Skeletal muscle satellite cell (primary cell): ENCODE results near the gene SLC22A12. TPM values are rescaled to one million over a fixed set of nuclear protein-coding genes. Genes with fewer than 3 reads are reported as not detected.

ENCODE experiments used
- H3K27me3 ChIP-seq: 2 replicates; pipeline ENCODE4 v1.7.0; 2013; ENCODE audit warnings: low read length; ENCODE audit not compliant: control insufficient read depth, insufficient read depth
- H3K36me3 ChIP-seq: 2 replicates; pipeline ENCODE4 v1.7.0; 2013; ENCODE audit warnings: mild to moderate bottlenecking, control low read depth, low read length; ENCODE audit not compliant: insufficient read depth
- H3K4me1 ChIP-seq: 2 replicates; pipeline ENCODE4 v1.7.0; 2013; ENCODE audit warnings: low read length; ENCODE audit not compliant: control insufficient read depth, insufficient read depth
- H3K4me2 ChIP-seq: 2 replicates; pipeline ENCODE4 v1.7.0; 2013; ENCODE audit warnings: mild to moderate bottlenecking, low read length
- H3K4me3 ChIP-seq: 2 replicates; pipeline ENCODE4 v1.7.0; 2013; ENCODE audit warnings: low read length
- H3K9ac ChIP-seq: 2 replicates; pipeline ENCODE4 v1.7.0; 2013; ENCODE audit warnings: mild to moderate bottlenecking, low read depth, low read length, moderate library complexity
- H3K9me3 ChIP-seq: replicated peaks from 2 replicates; pipeline ENCODE4 v1.7.0; 2013; ENCODE audit warnings: mild to moderate bottlenecking, control low read depth, low read length
- total RNA-seq: library from RNA; depleted of rRNA; stranded (reverse); fragments of >200 nt; gene quantifications from 2 replicates; pipeline ENCODE4 v1.2.3, GENCODE V29; 2012; rRNA removed

Gene SLC22A12
- not detected in 2 replicates for total RNA-seq

GRCh38 chr11:64590763-64591221 is at the start of gene SLC22A12:
SLC22A12 (plus strand) TSS chr11:64591220; CDS start chr11:64591557, 337 bp downstream.
- Histone ChIP-seq H3K4me3 (no peak within 1 kb of the TSS), H3K9ac (no peak within 1 kb of the TSS), H3K36me3 (no peaks in the 10 kb centered on the region), H3K27me3 (peaks cover 24% of the 10 kb centered on the region), H3K4me2 (no peak within 1 kb of the TSS), H3K9me3 (no peaks in the 10 kb centered on the region), H3K4me1 (no peaks in the 10 kb centered on the region)

GRCh38 chr11:64542172-64543125 is 48.6 kb upstream of the SLC22A12 start:
- Histone ChIP-seq H3K4me1 (peaks cover 9% of the 10 kb centered on the region), H3K9me3 (no peaks in the 10 kb centered on the region), H3K4me3 (no peak overlapping the region), H3K4me2 (no peak overlapping the region), H3K36me3 (no peaks in the 10 kb centered on the region), H3K27me3 (peaks cover 38% of the 10 kb centered on the region), H3K9ac (no peak overlapping the region)

- Histone ChIP-seq H3K9ac (no peak overlapping the region), H3K27me3 (peaks cover 36% of the 10 kb centered on the region), H3K9me3 (no peaks in the 10 kb centered on the region), H3K4me2 (no peak overlapping the region), H3K4me3 (no peak overlapping the region), H3K36me3 (no peaks in the 10 kb centered on the region), H3K4me1 (peaks cover 9% of the 10 kb centered on the region)
Measured at GRCh38 chr11:64543818-64544217, 47.2 kb upstream of the SLC22A12 start.

GRCh38 chr11:64544616-64545296 is 46.3 kb upstream of the SLC22A12 start:
- no peaks in the 10 kb centered on the region for H3K36me3 ChIP-seq
- H3K27me3 ChIP-seq: peaks cover 31% of the 10 kb centered on the region
- no peaks in the 10 kb centered on the region for H3K9me3 ChIP-seq
- H3K9ac ChIP-seq: no peak overlapping the region
- H3K4me2 ChIP-seq: no peak overlapping the region
- no peak overlapping the region for H3K4me3 ChIP-seq
- H3K4me1 ChIP-seq: peaks cover 9% of the 10 kb centered on the region

GRCh38 chr11:64545619-64546018 is 45.4 kb upstream of the SLC22A12 start:
- no peak overlapping the region for H3K4me2 ChIP-seq
- peaks cover 23% of the 10 kb centered on the region for H3K27me3 ChIP-seq
- H3K36me3 ChIP-seq: no peaks in the 10 kb centered on the region
- no peak overlapping the region for H3K4me3 ChIP-seq
- H3K9ac ChIP-seq: no peak overlapping the region
- H3K9me3 ChIP-seq: no peaks in the 10 kb centered on the region
- peaks cover 9% of the 10 kb centered on the region for H3K4me1 ChIP-seq

- no peak overlapping the region for H3K4me2 ChIP-seq
- H3K27me3 ChIP-seq: peaks cover 17% of the 10 kb centered on the region
- H3K36me3 ChIP-seq: no peaks in the 10 kb centered on the region
- H3K9me3 ChIP-seq: no peaks in the 10 kb centered on the region
- H3K9ac ChIP-seq: no peak overlapping the region
- H3K4me3 ChIP-seq: no peak overlapping the region
- peaks cover 9% of the 10 kb centered on the region for H3K4me1 ChIP-seq
Measured at GRCh38 chr11:64546176-64546575, 44.8 kb upstream of the SLC22A12 start.

- H3K9ac ChIP-seq: no peak overlapping the region
- H3K36me3 ChIP-seq: no peaks in the 10 kb centered on the region
- H3K9me3 ChIP-seq: no peaks in the 10 kb centered on the region
- no peak overlapping the region for H3K4me2 ChIP-seq
- peaks cover 9% of the 10 kb centered on the region for H3K4me1 ChIP-seq
- peaks cover 18% of the 10 kb centered on the region for H3K27me3 ChIP-seq
- no peak overlapping the region for H3K4me3 ChIP-seq
Measured at GRCh38 chr11:64546600-64546999, 44.4 kb upstream of the SLC22A12 start.

GRCh38 chr11:64549969-64550368 is 41.1 kb upstream of the SLC22A12 start:
- Histone ChIP-seq H3K4me1 (peaks cover 24% of the 10 kb centered on the region), H3K27me3 (peaks cover 24% of the 10 kb centered on the region), H3K9ac (no peak overlapping the region), H3K36me3 (no peaks in the 10 kb centered on the region), H3K9me3 (no peaks in the 10 kb centered on the region), H3K4me3 (no peak overlapping the region), H3K4me2 (no peak overlapping the region)

GRCh38 chr11:64553554-64554201 is 37.3 kb upstream of the SLC22A12 start:
- H3K4me1 ChIP-seq: peaks cover 25% of the 10 kb centered on the region
- no peaks in the 10 kb centered on the region for H3K36me3 ChIP-seq
- H3K4me2 ChIP-seq: peak overlapping the region; percentile 50
- H3K4me3 ChIP-seq: no peak overlapping the region
- H3K9ac ChIP-seq: peak overlapping the region; percentile 12
- H3K27me3 ChIP-seq: peaks cover 13% of the 10 kb centered on the region
- H3K9me3 ChIP-seq: no peaks in the 10 kb centered on the region

- Histone ChIP-seq H3K4me3 (no peak overlapping the region), H3K36me3 (no peaks in the 10 kb centered on the region), H3K9me3 (no peaks in the 10 kb centered on the region), H3K4me2 (no peak overlapping the region), H3K9ac (no peak overlapping the region), H3K27me3 (peaks cover 27% of the 10 kb centered on the region), H3K4me1 (peaks cover 25% of the 10 kb centered on the region)
Measured at GRCh38 chr11:64556044-64556720, 34.8 kb upstream of the SLC22A12 start.
